IPS-18a (cell line): Measurements from ENCODE around the gene COX19.

Source experiments
- H3K27ac ChIP-seq: one replicate; pipeline ENCODE4 v1.5.1; 2013; ENCODE audit warnings: low read length
- H3K27me3 ChIP-seq: one replicate; pipeline ENCODE4 v1.6.1; 2013; ENCODE audit warnings: mild to moderate bottlenecking, low read length; ENCODE audit not compliant: control insufficient read depth, insufficient read depth
- H3K36me3 ChIP-seq: one replicate; pipeline ENCODE4 v1.6.1; 2013; ENCODE audit warnings: low read depth, low read length; ENCODE audit not compliant: control insufficient read depth
- H3K4me1 ChIP-seq: one replicate; pipeline ENCODE4 v1.6.1; 2013; ENCODE audit warnings: low read depth, low read length; ENCODE audit not compliant: control insufficient read depth
- H3K4me3 ChIP-seq: one replicate; pipeline ENCODE4 v1.5.1; 2013; ENCODE audit warnings: low read length
- H3K9ac ChIP-seq: one replicate; pipeline ENCODE4 v1.6.1; 2013; ENCODE audit warnings: mild to moderate bottlenecking, low read length, moderate library complexity
- H3K9me3 ChIP-seq: one replicate; pipeline ENCODE4 v1.6.1; 2013; ENCODE audit warnings: low read depth, low read length; ENCODE audit not compliant: control insufficient read depth

COX19 gene

GRCh38 chr7:1017586-1018333 is 42.4 kb upstream of the COX19 start:
- H3K9ac ChIP-seq: no peak overlapping the region
- H3K4me1 ChIP-seq: no peaks in the 10 kb centered on the region
- H3K36me3 ChIP-seq: no peaks in the 10 kb centered on the region
- H3K9me3 ChIP-seq: no peaks in the 10 kb centered on the region
- no peak overlapping the region for H3K27ac ChIP-seq
- no peak overlapping the region for H3K4me3 ChIP-seq
- no peaks in the 10 kb centered on the region for H3K27me3 ChIP-seq

- H3K9me3 ChIP-seq: no peaks in the 10 kb centered on the region
- H3K36me3 ChIP-seq: no peaks in the 10 kb centered on the region
- no peaks in the 10 kb centered on the region for H3K27me3 ChIP-seq
- no peak overlapping the region for H3K27ac ChIP-seq
- no peak overlapping the region for H3K9ac ChIP-seq
- H3K4me3 ChIP-seq: no peak overlapping the region
- no peaks in the 10 kb centered on the region for H3K4me1 ChIP-seq
Measured at GRCh38 chr7:1016577-1017531, 41.5 kb upstream of the COX19 start.

GRCh38 chr7:1015196-1016121 is 40.1 kb upstream of the COX19 start:
- Histone ChIP-seq H3K36me3 (no peaks in the 10 kb centered on the region), H3K4me1 (no peaks in the 10 kb centered on the region), H3K9me3 (no peaks in the 10 kb centered on the region), H3K27ac (no peak overlapping the region), H3K9ac (no peak overlapping the region), H3K4me3 (no peak overlapping the region), H3K27me3 (no peaks in the 10 kb centered on the region)

DNA sequence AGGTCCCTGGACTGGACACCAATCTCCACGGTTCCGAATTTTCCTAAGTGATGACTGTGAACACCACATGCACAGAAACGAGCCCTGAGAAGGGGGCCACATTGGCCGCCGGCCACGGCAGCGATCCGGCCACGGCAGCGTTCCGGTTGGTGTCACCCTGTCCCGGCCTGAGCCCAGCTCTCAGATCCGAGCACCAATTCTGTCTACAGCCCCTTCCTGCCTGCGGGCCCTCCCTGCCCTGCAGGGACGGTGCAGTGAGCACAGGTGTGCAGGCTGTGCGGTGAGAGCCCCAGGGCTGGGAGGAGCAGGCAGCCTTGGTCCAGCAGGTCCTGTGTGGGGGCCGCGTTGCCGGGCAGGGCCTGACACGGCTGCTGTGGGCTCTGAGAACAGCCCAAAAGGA is 39.3 kb upstream of the COX19 start:
- no peaks in the 10 kb centered on the region for H3K4me1 ChIP-seq
- no peak overlapping the region for H3K4me3 ChIP-seq
- H3K27me3 ChIP-seq: no peaks in the 10 kb centered on the region
- no peak overlapping the region for H3K27ac ChIP-seq
- H3K36me3 ChIP-seq: no peaks in the 10 kb centered on the region
- H3K9ac ChIP-seq: no peak overlapping the region
- H3K9me3 ChIP-seq: no peaks in the 10 kb centered on the region

DNA sequence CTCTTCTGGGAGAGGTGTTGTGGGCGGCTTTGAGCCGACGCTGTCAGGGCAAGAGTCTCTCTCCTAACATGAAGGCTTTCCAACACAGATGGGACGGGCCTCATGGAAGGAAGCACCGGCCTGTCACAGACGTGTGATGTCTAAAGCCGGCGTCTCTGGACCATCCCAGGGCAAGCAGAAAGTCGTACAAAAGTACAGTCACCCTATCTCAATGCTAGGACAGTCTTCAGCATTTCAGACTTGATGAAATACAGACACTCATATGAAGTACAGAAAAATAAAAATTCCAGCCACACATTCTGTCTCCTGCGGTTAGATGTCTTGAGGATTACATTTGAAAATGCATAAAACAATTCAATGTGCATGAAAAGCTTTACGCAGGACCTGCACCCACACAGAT is 38.2 kb upstream of the COX19 start:
- Histone ChIP-seq H3K36me3 (no peaks in the 10 kb centered on the region), H3K27ac (no peak overlapping the region), H3K27me3 (no peaks in the 10 kb centered on the region), H3K9me3 (no peaks in the 10 kb centered on the region), H3K4me3 (no peak overlapping the region), H3K9ac (no peak overlapping the region), H3K4me1 (no peaks in the 10 kb centered on the region)

- no peaks in the 10 kb centered on the region for H3K27me3 ChIP-seq
- H3K9me3 ChIP-seq: no peaks in the 10 kb centered on the region
- H3K4me3 ChIP-seq: no peak overlapping the region
- no peaks in the 10 kb centered on the region for H3K36me3 ChIP-seq
- no peak overlapping the region for H3K27ac ChIP-seq
- H3K4me1 ChIP-seq: no peaks in the 10 kb centered on the region
- H3K9ac ChIP-seq: no peak overlapping the region
Measured at GRCh38 chr7:1012716-1013095, 37.4 kb upstream of the COX19 start.

DNA sequence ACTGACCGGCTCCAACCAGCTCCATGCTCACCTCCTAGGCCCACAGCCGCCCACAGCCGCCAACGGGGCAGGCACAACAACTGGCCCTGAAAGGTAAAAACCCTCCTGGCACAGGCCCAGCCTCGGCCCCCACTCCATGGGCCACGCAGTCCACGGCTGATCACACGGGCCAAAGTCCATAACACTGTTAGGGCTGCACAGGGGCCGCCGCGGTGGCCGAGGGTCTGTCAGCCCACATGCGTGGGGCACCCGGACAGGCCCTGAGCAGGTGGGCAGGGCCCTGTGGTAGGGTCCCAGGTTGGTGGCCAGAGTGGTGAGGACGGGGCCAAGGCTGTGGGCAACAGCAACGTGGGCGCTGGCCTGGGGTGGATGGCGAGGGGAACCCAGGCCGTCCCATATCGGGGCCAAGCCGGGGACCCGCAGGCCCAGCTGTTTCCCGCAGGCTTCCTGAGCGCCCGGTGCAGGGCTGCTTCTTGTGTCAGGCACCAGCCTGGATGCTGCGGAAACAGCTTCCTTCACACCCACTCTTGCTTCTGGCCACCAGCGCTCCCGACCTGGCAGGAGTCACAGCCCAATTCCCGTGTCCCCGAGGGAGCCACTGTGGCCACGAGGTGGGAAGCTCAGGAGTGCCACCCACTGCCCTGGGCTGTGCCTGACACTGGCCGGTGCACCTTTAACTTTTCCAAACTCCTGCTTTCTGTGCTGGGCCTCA is 36.8 kb upstream of the COX19 start:
- no peak overlapping the region for H3K9ac ChIP-seq

GRCh38 chr7:1011297-1012003 is 36.1 kb upstream of the COX19 start:
- H3K9me3 ChIP-seq: no peaks in the 10 kb centered on the region
- no peak overlapping the region for H3K27ac ChIP-seq
- H3K9ac ChIP-seq: no peak overlapping the region
- H3K4me1 ChIP-seq: no peaks in the 10 kb centered on the region
- no peak overlapping the region for H3K4me3 ChIP-seq
- no peaks in the 10 kb centered on the region for H3K36me3 ChIP-seq
- H3K27me3 ChIP-seq: no peaks in the 10 kb centered on the region

More for the DNA sequence above, 36.8 kb upstream of the COX19 start:
- no peaks in the 10 kb centered on the region for H3K4me1 ChIP-seq
- H3K9me3 ChIP-seq: no peaks in the 10 kb centered on the region
- no peaks in the 10 kb centered on the region for H3K36me3 ChIP-seq
- no peak overlapping the region for H3K4me3 ChIP-seq
- H3K27me3 ChIP-seq: no peaks in the 10 kb centered on the region
- H3K27ac ChIP-seq: no peak overlapping the region

- Histone ChIP-seq H3K27ac (no peak overlapping the region), H3K4me3 (no peak overlapping the region), H3K4me1 (no peaks in the 10 kb centered on the region), H3K36me3 (no peaks in the 10 kb centered on the region), H3K9ac (no peak overlapping the region), H3K9me3 (no peaks in the 10 kb centered on the region), H3K27me3 (no peaks in the 10 kb centered on the region)
Measured at GRCh38 chr7:1010226-1010625, 34.9 kb upstream of the COX19 start.

DNA sequence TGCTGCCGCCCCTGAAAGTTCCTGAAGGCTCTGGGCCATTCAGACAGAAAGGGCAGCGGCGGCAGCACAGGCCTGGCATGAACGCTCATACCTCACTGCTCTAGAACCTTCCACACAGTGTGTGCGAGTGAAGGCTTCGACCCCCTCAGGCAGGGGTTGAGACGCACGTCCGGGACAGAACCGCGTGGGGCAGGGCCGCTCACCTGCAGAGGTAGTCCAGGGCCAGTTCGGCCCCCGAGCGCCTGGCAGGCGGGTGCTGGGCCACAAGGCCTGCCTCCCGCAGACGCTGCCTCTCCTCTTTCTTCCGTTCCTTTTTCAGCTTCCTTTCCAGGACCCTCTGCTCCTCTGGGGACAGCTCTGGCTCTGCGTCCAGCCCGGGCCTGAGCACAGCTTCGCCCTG is 34.4 kb upstream of the COX19 start:
- no peaks in the 10 kb centered on the region for H3K27me3 ChIP-seq
- no peak overlapping the region for H3K27ac ChIP-seq
- no peak overlapping the region for H3K4me3 ChIP-seq
- H3K36me3 ChIP-seq: no peaks in the 10 kb centered on the region
- no peaks in the 10 kb centered on the region for H3K4me1 ChIP-seq
- no peaks in the 10 kb centered on the region for H3K9me3 ChIP-seq
- H3K9ac ChIP-seq: no peak overlapping the region
